Head of caudate nucleus (tissue), 42 donors: ENCODE data around the gene SNAPC4.
"Not testable (repeated sequence)": the region's sequence is repeated elsewhere in the genome, so short reads cannot be mapped to it uniquely, and the experiment has no call there.

ENCODE experiments used
- DNase-seq, 42 donors: peaks; one replicate each; pipeline versions ENCODE4 v3.0.0 to v3.0.0-alpha.2; 2020 to 2021; ENCODE audit warnings: mixed read lengths in 7 of 42
- intact Hi-C: fragments of 100-400 bp; cut with DNase I; formaldehyde crosslinking; loops from one replicate; pipeline ENCODE4 v1.15.0; 2022

Gene SNAPC4

GRCh38 chr9:136363106-136363948, 36.6 kb downstream of the SNAPC4 start, which contains the start of gene DNLZ:
TSS of gene DNLZ (minus strand) at chr9:136363744. CDS start at chr9:136363714, 30 bp downstream.
- peak; percentile 88 to 99 (median 96) for DNase-seq

GRCh38 chr9:136362450-136362784, 37.6 kb downstream of the SNAPC4 start:
- intact Hi-C loops: loop anchor here (5.0 kb wide), 2 partner anchors 40 to 50 kb away; partner anchors contain the start of gene SNAPC4
- DNase-seq: no peak

More at GRCh38 chr9:136363106-136363948, 36.6 kb downstream of the SNAPC4 start, which contains the start of gene DNLZ:
- intact Hi-C loops: loop anchor here (5.0 kb wide), 2 partner anchors 39 to 51 kb away; partner anchors contain the start of gene SNAPC4

- intact Hi-C loops: loop anchor here (5.0 kb wide), 2 partner anchors 40 to 50 kb away; partner anchors contain the start of gene SNAPC4
- no peak for DNase-seq
Measured at GRCh38 chr9:136361754-136362449, 38.1 kb downstream of the SNAPC4 start.

- intact Hi-C loops: loop anchor here (5.0 kb wide), 2 partner anchors 41 to 49 kb away; partner anchors contain the start of gene SNAPC4
- no peak for DNase-seq
Measured at GRCh38 chr9:136361047-136361753, 38.8 kb downstream of the SNAPC4 start.

GRCh38 chr9:136359774-136360718, 39.9 kb downstream of the SNAPC4 start:
- intact Hi-C loops: loop anchor here (5.0 kb wide), 2 partner anchors 42 to 48 kb away; partner anchors contain the start of gene SNAPC4
- DNase-seq: no peak

GRCh38 chr9:136358888-136359287, 41.1 kb downstream of the SNAPC4 start:
- intact Hi-C loops: no loop called here
- DNase-seq: no peak

- DNase-seq: no peak
- intact Hi-C loops: no loop called here
Measured at GRCh38 chr9:136358016-136358415, 42.0 kb downstream of the SNAPC4 start.

- intact Hi-C loops: no loop called here
- DNase-seq: no peak
Measured at GRCh38 chr9:136357202-136357725, 42.7 kb downstream of the SNAPC4 start.

GRCh38 chr9:136355616-136356557, 44.1 kb downstream of the SNAPC4 start:
- intact Hi-C loops: no loop called here
- no peak for DNase-seq

- no peak for DNase-seq
- intact Hi-C loops: no loop called here
Measured at GRCh38 chr9:136354592-136355085, 45.3 kb downstream of the SNAPC4 start.

GRCh38 chr9:136353757-136354488, 46.0 kb downstream of the SNAPC4 start:
- DNase-seq: no peak
- intact Hi-C loops: no loop called here

GRCh38 chr9:136353088-136353487, 46.9 kb downstream of the SNAPC4 start:
- no peak for DNase-seq
- intact Hi-C loops: no loop called here

- DNase-seq: peak in 37 of 42 donors; percentile 37 to 87 (median 70)
- intact Hi-C loops: no loop called here
Measured at GRCh38 chr9:136352682-136353081, 47.3 kb downstream of the SNAPC4 start.

GRCh38 chr9:136351868-136352267, 48.1 kb downstream of the SNAPC4 start:
- intact Hi-C loops, DNase-seq: not testable (repeated sequence)

GRCh38 chr9:136351252-136351800, 48.6 kb downstream of the SNAPC4 start:
- intact Hi-C loops: no loop called here
- peak in 5 of 42 donors; percentile 33 to 61 (median 47) for DNase-seq
